ENCODE data around the gene TPM1.

The TPM1 gene

DNA sequence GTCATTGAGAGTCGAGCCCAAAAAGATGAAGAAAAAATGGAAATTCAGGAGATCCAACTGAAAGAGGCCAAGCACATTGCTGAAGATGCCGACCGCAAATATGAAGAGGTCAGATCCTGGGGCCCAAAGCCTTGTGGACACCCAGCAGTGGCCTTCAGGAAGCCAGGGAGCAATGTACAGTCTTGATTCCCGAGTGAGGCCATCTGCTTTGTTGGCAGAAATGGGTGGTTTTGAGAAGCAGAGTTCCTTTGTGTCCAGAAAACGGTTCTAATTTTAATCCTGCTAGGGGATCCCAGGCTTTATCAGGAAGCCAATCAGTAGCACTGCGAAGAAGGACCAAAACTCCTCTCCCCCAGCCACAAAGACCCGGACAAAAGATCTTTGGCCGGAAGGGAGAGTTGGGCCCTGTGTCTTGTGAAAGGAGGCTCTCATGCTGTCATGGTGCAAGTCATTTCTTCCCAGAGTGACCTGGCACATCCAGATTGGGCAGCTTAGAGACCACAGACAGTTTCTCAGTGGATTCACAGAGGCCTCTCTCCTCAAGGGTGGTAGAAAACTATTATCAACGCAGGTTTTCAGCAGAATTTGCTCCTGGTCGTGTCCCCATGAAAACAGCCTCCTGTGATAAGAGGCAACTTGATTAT, 17.1 kb downstream of the TPM1 start:
- TF ChIP-seq, protein P1, sequence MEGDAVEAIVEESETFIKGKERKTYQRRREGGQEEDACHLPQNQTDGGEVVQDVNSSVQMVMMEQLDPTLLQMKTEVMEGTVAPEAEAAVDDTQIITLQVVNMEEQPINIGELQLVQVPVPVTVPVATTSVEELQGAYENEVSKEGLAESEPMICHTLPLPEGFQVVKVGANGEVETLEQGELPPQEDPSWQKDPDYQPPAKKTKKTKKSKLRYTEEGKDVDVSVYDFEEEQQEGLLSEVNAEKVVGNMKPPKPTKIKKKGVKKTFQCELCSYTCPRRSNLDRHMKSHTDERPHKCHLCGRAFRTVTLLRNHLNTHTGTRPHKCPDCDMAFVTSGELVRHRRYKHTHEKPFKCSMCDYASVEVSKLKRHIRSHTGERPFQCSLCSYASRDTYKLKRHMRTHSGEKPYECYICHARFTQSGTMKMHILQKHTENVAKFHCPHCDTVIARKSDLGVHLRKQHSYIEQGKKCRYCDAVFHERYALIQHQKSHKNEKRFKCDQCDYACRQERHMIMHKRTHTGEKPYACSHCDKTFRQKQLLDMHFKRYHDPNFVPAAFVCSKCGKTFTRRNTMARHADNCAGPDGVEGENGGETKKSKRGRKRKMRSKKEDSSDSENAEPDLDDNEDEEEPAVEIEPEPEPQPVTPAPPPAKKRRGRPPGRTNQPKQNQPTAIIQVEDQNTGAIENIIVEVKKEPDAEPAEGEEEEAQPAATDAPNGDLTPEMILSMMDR (IDR thresholded peaks at IDR 0.05) = no peak
- Histone ChIP-seq H3K79me2 (no peaks in the 10 kb centered on the region), H2AFZ (no peak overlapping the region), H3K9me3 (ENCODE audit: control insufficient read depth, low read length) (no peaks in the 10 kb centered on the region), H3K27me3 (ENCODE audit: control insufficient read depth, insufficient read depth, low read length) (no peaks in the 10 kb centered on the region), H3K4me2 (ENCODE audit: low read length) (no peak overlapping the region), H3K9ac (no peak overlapping the region), H3K36me3 (ENCODE audit: control insufficient read depth, insufficient read depth, low read length) (no peaks in the 10 kb centered on the region), H3K27ac (no peak overlapping the region), H3K4me3 (ENCODE audit: low read depth, low read length) (no peak overlapping the region), H3K4me1 (peaks cover 4% of the 10 kb centered on the region)

DNA sequence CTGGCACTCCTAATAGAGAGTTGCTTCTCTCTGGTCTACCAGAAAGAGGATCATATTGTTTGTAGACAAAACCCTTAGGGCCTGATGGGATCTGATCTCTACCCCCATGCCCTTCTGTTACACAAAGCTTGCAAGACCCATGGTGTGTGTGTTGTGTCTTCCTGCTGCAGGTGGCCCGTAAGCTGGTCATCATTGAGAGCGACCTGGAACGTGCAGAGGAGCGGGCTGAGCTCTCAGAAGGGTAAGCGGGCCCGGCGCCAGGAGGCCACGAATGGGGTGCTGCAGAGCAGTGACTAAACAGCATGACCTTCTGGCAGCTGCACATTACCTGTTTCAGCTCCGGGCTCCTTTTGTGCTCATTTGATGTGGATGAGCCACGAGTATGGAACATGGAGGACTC, 18.2 kb downstream of the TPM1 start:
- TF ChIP-seq, protein P1 (IDR thresholded peaks at IDR 0.05) = no peak
- Histone ChIP-seq H3K9me3 (ENCODE audit: control insufficient read depth, low read length) (no peaks in the 10 kb centered on the region), H3K36me3 (ENCODE audit: control insufficient read depth, insufficient read depth, low read length) (no peaks in the 10 kb centered on the region), H2AFZ (no peak overlapping the region), H3K9ac (no peak overlapping the region), H3K27ac (no peak overlapping the region), H3K4me3 (ENCODE audit: low read depth, low read length) (no peak overlapping the region), H3K27me3 (ENCODE audit: control insufficient read depth, insufficient read depth, low read length) (no peaks in the 10 kb centered on the region), H3K79me2 (no peaks in the 10 kb centered on the region), H3K4me1 (no peaks in the 10 kb centered on the region), H3K4me2 (ENCODE audit: low read length) (no peak overlapping the region)

DNA sequence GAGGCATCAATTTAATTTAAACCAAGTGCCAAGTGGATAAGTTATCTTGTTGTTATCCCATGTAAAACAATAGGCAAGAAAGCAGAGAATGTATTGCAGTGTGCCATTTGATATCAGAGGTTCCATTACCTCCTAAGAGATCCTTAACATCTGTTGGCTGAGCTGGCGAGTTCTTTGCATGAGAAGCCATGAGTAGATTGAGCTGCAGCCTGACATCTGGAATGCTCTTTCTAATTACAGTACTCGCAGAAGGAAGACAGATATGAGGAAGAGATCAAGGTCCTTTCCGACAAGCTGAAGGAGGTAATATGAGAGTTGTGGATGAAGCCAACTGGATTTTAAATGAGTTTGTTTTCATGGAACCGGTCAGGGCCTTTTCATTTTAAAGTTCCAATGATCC, 19.4 kb downstream of the TPM1 start:
- Histone ChIP-seq H3K36me3 (ENCODE audit: control insufficient read depth, insufficient read depth, low read length) (no peaks in the 10 kb centered on the region), H3K4me3 (ENCODE audit: low read depth, low read length) (no peak overlapping the region), H3K9ac (no peak overlapping the region), H3K4me2 (ENCODE audit: low read length) (no peak overlapping the region), H3K9me3 (ENCODE audit: control insufficient read depth, low read length) (no peaks in the 10 kb centered on the region), H3K79me2 (no peaks in the 10 kb centered on the region), H3K27ac (no peak overlapping the region), H3K27me3 (ENCODE audit: control insufficient read depth, insufficient read depth, low read length) (no peaks in the 10 kb centered on the region), H2AFZ (no peak overlapping the region), H3K4me1 (no peaks in the 10 kb centered on the region)
- TF ChIP-seq, protein P1 (IDR thresholded peaks at IDR 0.05) = no peak

DNA sequence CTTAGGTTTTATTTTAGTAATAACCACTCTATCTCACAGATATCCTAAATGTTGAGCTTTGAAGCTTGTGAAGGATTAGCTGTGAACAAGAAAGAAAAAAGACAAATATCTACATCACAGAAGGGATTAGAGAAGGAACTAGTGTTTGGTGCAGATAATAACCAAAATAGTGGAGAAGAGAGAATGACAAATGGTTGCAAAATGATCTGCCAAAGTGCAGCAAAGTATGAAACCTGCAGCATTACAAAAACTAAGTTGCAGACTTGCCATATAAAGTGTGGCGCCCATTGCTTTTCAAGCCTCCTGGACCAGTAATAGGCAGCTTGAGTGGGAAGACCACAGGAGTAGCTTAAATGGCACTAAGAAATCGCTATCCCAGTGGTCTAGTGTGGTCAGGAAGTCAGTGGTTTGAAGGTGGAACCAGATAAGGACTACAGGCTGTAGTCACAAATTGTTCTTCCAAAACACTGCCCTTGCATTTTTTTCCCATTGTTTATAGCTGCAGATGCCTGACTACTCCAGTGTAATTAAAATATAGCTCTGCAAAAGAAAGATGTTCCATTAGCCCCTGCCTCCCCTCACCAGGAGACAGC, 20.7 kb downstream of the TPM1 start:
- no peaks in the 10 kb centered on the region for H3K9me3 ChIP-seq (ENCODE audit: control insufficient read depth, low read length)
- H3K4me2 ChIP-seq (ENCODE audit: low read length) = no peak overlapping the region
- H2AFZ ChIP-seq = no peak overlapping the region
- no peaks in the 10 kb centered on the region for H3K36me3 ChIP-seq (ENCODE audit: control insufficient read depth, insufficient read depth, low read length)
- H3K79me2 ChIP-seq = no peaks in the 10 kb centered on the region
- no peak overlapping the region for H3K27ac ChIP-seq
- no peak overlapping the region for H3K9ac ChIP-seq
- H3K4me1 ChIP-seq = no peaks in the 10 kb centered on the region
- TF ChIP-seq, protein P1 (IDR thresholded peaks at IDR 0.05) = no peak
- H3K27me3 ChIP-seq (ENCODE audit: control insufficient read depth, insufficient read depth, low read length) = no peaks in the 10 kb centered on the region
- no peak overlapping the region for H3K4me3 ChIP-seq (ENCODE audit: low read depth, low read length)

DNA sequence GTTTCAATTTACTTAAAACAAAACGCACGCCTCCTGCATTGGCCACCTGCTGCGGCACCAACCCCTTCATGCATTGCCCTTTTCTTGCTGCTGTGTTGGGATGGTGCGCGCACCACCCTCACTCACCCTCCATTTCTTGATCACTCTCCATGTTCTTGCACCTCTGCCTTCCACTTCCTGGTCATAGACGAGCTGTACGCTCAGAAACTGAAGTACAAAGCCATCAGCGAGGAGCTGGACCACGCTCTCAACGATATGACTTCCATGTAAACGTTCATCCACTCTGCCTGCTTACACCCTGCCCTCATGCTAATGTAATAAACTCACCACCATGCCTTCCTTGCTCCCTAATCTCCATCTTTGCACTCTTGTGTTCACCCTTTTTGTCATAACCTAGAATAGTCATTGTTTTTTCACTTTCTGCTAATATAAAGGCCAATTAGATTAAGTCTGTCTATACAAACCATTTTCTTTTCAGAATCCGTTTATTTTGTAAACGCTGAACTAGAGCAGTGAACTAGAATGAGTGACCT, 21.4 kb downstream of the TPM1 start:
- no peak overlapping the region for H3K4me2 ChIP-seq (ENCODE audit: low read length)
- H3K4me1 ChIP-seq = no peaks in the 10 kb centered on the region
- no peaks in the 10 kb centered on the region for H3K36me3 ChIP-seq (ENCODE audit: control insufficient read depth, insufficient read depth, low read length)
- no peak overlapping the region for H3K4me3 ChIP-seq (ENCODE audit: low read depth, low read length)
- no peak overlapping the region for H3K27ac ChIP-seq
- H3K9ac ChIP-seq = no peak overlapping the region
- no peak overlapping the region for H2AFZ ChIP-seq
- H3K27me3 ChIP-seq (ENCODE audit: control insufficient read depth, insufficient read depth, low read length) = no peaks in the 10 kb centered on the region
- H3K9me3 ChIP-seq (ENCODE audit: control insufficient read depth, low read length) = no peaks in the 10 kb centered on the region
- no peaks in the 10 kb centered on the region for H3K79me2 ChIP-seq
- TF ChIP-seq, protein P1 (IDR thresholded peaks at IDR 0.05) = no peak
